PC-3 (cell line): ENCODE measurements around the gene ABCC10.

Experiments
- CTCF ChIP-seq: fragments of 300-600 bp; sonication (generic); conservative IDR thresholded peaks from 2 replicates; pipeline ENCODE4 v1.5.1; 2017; ENCODE audit warnings: antibody characterized with exemption, low read depth, mild to moderate bottlenecking, low read length
- EZH2 ChIP-seq: fragments of 300-600 bp; sonication (generic); IDR thresholded peaks from one replicate; pipeline ENCODE4 v1.6.1; 2017; ENCODE audit warnings: antibody characterized with exemption, mild to moderate bottlenecking, low read length; ENCODE audit not compliant: unreplicated experiment
- EZH2phosphoT487 ChIP-seq: fragments of 300-600 bp; sonication (generic); IDR thresholded peaks from 2 replicates; pipeline ENCODE4 v1.6.1; 2018; ENCODE audit warnings: mild to moderate bottlenecking, antibody characterized with exemption, low read length, borderline replicate concordance

- TF ChIP-seq CTCF = no peak
- TF ChIP-seq EZH2phosphoT487 = no peak
- TF ChIP-seq EZH2 = no peak
Measured at GRCh38 chr6:43394982-43395381, 32.4 kb upstream of the ABCC10 start.
